Activated CD8-positive, alpha-beta T cell treated with anti-CD3 and anti-CD28 coated beads for 36 hours (primary cell): ENCODE measurements around the gene BPNT1. TPM values are rescaled to one million over a fixed set of nuclear protein-coding genes. Genes with fewer than 3 reads are reported as not detected.

ENCODE experiments used
- ATAC-seq: fragments of 200-7000 bp; cut with Tn5 transposase; one replicate; pipeline ENCODE4 v1.10.0; 2021; ENCODE audit warnings: mild to moderate bottlenecking, moderate library complexity
- CTCF ChIA-PET: fragments of 350-600 bp; sonication (Branson Sonifier 250); formaldehyde crosslinking; loops from one replicate; lab custom pipeline; 2021; ENCODE audit warnings: antibody characterized with exemption; lab: Charles Lee
- POLR2A ChIA-PET: fragments of 350-600 bp; sonication (Branson Sonifier 250); formaldehyde crosslinking; loops from one replicate; lab custom pipeline; 2021; ENCODE audit warnings: antibody characterized with exemption; lab: Charles Lee
- DNase-seq: peaks from one replicate; pipeline ENCODE4 v3.0.0-alpha.2; 2020
- H3K27ac Mint-ChIP-seq: one replicate; pipeline ENCODE4 v1.8.0; 2021; ENCODE audit warnings: mild to moderate bottlenecking, mixed read lengths
- H3K27me3 Mint-ChIP-seq: one replicate; pipeline ENCODE4 v1.8.0; 2021; ENCODE audit warnings: mixed read lengths
- H3K36me3 Mint-ChIP-seq: one replicate; pipeline ENCODE4 v1.8.0; 2021; ENCODE audit warnings: low read depth, mixed read lengths
- H3K4me1 Mint-ChIP-seq: one replicate; pipeline ENCODE4 v1.8.0; 2021; ENCODE audit warnings: low read depth, mixed read lengths
- H3K4me3 Mint-ChIP-seq: one replicate; pipeline ENCODE4 v1.8.0; 2021; ENCODE audit warnings: mild to moderate bottlenecking, moderate library complexity, mixed read lengths
- H3K9me3 Mint-ChIP-seq: one replicate; pipeline ENCODE4 v1.8.0; 2021; ENCODE audit warnings: mixed read lengths
- intact Hi-C: fragments of 100-400 bp; cut with micrococcal nuclease; formaldehyde crosslinking; loops from one replicate; pipeline ENCODE4 v1.10.0; 2022
- total RNA-seq, 2 experiments: library from RNA; stranded (reverse); gene quantifications; one replicate each; pipeline ENCODE4 v1.2.3, GENCODE V29; 2021
- TF ChIP-seq, protein P1 (sequence below): fragments of 200-600 bp; IDR thresholded peaks from one replicate; pipeline ENCODE4 v1.8.0; 2022; ENCODE audit warnings: antibody characterized with exemption, mild to moderate bottlenecking

BPNT1 gene
- total RNA-seq, 2 experiments from 2014 or later: 19.6 to 25.3 TPM

DNA sequence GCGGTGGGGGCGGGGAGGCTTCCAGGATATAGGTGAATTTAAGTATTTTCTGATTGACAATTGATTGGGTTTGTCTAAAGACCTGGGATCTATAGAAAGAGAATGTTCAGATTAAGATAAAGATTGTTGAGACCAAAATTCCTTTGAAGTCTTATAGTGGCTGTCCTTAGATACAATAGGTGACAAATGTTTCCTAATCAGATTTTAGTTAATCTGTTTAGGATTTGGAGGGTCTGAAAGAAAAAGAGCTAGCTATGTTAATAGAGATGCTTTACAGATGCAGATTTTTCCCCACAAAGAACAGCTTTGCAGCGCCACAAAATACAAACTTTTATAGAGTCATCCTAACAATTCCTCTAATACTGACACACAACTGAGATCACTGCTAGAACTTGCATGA is 28.7 kb downstream of the BPNT1 start:
- Mint-ChIP-seq H3K9me3 (no peaks in the 10 kb centered on the region), H3K4me1 (peaks cover 6% of the 10 kb centered on the region), H3K4me3 (no peak overlapping the region), H3K36me3 (peaks cover 23% of the 10 kb centered on the region), H3K27me3 (no peaks in the 10 kb centered on the region), H3K27ac (no peak overlapping the region)
- TF ChIP-seq, protein P1, sequence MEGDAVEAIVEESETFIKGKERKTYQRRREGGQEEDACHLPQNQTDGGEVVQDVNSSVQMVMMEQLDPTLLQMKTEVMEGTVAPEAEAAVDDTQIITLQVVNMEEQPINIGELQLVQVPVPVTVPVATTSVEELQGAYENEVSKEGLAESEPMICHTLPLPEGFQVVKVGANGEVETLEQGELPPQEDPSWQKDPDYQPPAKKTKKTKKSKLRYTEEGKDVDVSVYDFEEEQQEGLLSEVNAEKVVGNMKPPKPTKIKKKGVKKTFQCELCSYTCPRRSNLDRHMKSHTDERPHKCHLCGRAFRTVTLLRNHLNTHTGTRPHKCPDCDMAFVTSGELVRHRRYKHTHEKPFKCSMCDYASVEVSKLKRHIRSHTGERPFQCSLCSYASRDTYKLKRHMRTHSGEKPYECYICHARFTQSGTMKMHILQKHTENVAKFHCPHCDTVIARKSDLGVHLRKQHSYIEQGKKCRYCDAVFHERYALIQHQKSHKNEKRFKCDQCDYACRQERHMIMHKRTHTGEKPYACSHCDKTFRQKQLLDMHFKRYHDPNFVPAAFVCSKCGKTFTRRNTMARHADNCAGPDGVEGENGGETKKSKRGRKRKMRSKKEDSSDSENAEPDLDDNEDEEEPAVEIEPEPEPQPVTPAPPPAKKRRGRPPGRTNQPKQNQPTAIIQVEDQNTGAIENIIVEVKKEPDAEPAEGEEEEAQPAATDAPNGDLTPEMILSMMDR: no peak
- POLR2A ChIA-PET: no interaction called here
- DNase-seq (no peak), ATAC-seq (no peak)
- CTCF ChIA-PET: no interaction called here
- intact Hi-C loops: no loop called here

GRCh38 chr1:220056374-220056773 is 33.2 kb downstream of the BPNT1 start:
- H3K36me3 Mint-ChIP-seq: peaks cover 9% of the 10 kb centered on the region
- no peak overlapping the region for H3K4me3 Mint-ChIP-seq
- CTCF ChIA-PET: no interaction called here
- H3K27ac Mint-ChIP-seq: peak overlapping the region; percentile 76
- H3K4me1 Mint-ChIP-seq: peaks cover 7% of the 10 kb centered on the region
- ATAC-seq (peak; percentile 82), DNase-seq (no peak)
- TF ChIP-seq, protein P1: no peak
- POLR2A ChIA-PET: no interaction called here
- H3K27me3 Mint-ChIP-seq: no peaks in the 10 kb centered on the region
- H3K9me3 Mint-ChIP-seq: no peaks in the 10 kb centered on the region
- intact Hi-C loops: no loop called here

DNA sequence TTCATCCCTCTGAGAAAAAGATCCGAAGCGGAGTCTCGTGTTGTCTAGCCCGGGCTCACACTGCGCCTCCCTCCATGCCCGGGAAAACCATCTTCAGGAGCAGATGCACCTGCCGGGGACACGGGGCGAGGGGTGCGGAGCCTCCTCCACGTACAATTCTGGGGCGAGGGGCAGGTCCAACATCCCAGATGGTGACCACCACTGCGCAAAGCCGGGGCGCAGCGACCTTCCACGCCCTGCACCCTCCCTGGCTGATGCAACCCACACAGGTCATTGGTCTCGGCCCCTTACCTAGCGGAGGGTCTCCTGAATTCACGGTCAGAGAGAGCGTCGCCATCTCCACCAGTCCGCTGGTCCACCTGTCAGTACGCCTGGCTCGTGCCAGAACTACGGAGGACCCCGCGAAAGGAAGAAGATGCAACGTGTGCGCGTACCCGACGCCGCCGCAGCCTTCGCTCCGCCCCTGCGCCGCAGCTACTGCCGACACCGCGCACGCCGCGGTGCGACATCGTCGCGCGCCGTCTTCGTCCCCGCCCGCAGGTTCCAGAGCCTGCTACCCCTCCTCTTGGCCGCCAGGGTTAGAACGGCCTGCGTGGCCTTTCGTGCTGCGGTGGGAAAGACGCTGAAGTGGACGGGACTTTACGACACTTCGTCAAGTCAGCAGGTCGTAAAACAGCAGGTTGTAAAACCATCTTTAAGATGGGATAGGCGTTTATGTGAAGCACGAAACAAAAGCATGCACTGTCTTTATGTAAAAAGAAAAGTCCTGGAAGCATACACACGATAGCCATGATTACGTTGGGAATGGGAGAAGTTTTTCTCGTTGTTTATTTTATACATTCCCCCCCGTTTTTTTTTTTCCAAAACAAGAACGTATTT is 43.3 kb downstream of the BPNT1 start, which contains the start of gene EPRS1:
Gene EPRS1 (minus strand): TSS at position 454 of the 879 bp plus-strand sequence. CDS start 117 bp downstream, at position 337.
- CTCF ChIA-PET: interaction anchor here (1.2 kb wide), 1 partner anchor 67 kb away, joined by 3 read pairs; no protein-coding TSS in a partner anchor
- intact Hi-C loops: loop anchor here (5.0 kb wide), 1 partner anchor 46 kb away; the partner anchor contains the start of gene IARS2
- H3K27me3 Mint-ChIP-seq: no peaks in the 10 kb centered on the region
- TF ChIP-seq, protein P1: peak; percentile 74
- H3K36me3 Mint-ChIP-seq: peaks cover 33% of the 10 kb centered on the region
- ATAC-seq (peak; percentile 98), DNase-seq (peak; percentile 94)
- H3K4me3 Mint-ChIP-seq: peak within 1 kb of the TSS; percentile 99
- peak within 1 kb of the TSS; percentile 97 for H3K27ac Mint-ChIP-seq
- no peaks in the 10 kb centered on the region for H3K9me3 Mint-ChIP-seq
- POLR2A ChIA-PET: interaction anchor here (1.6 kb wide), 1 partner anchor 48 kb away, joined by 3 read pairs; the partner anchor contains the start of gene IARS2
- H3K4me1 Mint-ChIP-seq: peaks cover 33% of the 10 kb centered on the region

- POLR2A ChIA-PET: interaction anchor here (0.7 to 1.2 kb wide), 2 partner anchors 27 to 56 kb away, joined by 3 read pairs; no protein-coding TSS in a partner anchor
- peaks cover 36% of the 10 kb centered on the region for H3K36me3 Mint-ChIP-seq
- intact Hi-C loops: loop anchor here (5.0 kb wide), 1 partner anchor 47 kb away; the partner anchor contains the start of gene IARS2
- TF ChIP-seq, protein P1: no peak
- no peaks in the 10 kb centered on the region for H3K9me3 Mint-ChIP-seq
- peak overlapping the region; percentile 99 for H3K4me3 Mint-ChIP-seq
- H3K27ac Mint-ChIP-seq: peak overlapping the region; percentile 97
- peaks cover 38% of the 10 kb centered on the region for H3K4me1 Mint-ChIP-seq
- H3K27me3 Mint-ChIP-seq: no peaks in the 10 kb centered on the region
- CTCF ChIA-PET: interaction anchor here (1.2 kb wide), 1 partner anchor 68 kb away, joined by 3 read pairs; no protein-coding TSS in a partner anchor
- DNase-seq: peak; percentile 27
- no peak for ATAC-seq
Measured at GRCh38 chr1:220045356-220046051, 44.1 kb downstream of the BPNT1 start.
